ENCODE measurements around the gene GRAMD1B. TPM values are rescaled to one million over a fixed set of nuclear protein-coding genes. Genes with fewer than 3 reads are reported as not detected.

The GRAMD1B gene
- total RNA-seq, 4 donors from 2014 or later, result 0.30 to 1.5 (median 0.68) TPM

DNA sequence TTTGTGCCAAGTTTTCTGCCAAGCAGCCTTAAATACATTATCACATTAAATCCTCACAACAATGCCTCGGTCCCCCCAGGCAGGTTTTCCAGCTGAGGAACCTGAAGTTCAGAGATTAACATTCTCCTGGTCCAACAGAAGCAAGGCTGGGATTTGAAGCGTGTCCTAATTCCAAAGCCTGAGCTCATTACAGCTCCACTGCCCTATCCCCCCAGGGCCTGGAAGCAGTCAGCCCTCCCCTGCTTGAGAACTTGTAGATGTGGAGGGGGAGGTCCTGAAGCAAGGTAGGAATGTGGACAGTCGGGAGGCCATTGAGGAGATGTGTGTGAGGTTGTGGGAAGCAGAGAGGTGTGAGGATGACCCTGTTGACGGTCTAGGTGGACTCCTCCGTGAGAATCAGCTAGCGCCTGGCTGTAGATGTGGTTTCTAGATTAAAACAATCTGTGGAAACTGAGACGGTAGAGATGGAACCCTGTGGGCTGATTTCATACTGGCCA is 8.1 kb downstream of the GRAMD1B start:
- TF ChIP-seq, protein P1, sequence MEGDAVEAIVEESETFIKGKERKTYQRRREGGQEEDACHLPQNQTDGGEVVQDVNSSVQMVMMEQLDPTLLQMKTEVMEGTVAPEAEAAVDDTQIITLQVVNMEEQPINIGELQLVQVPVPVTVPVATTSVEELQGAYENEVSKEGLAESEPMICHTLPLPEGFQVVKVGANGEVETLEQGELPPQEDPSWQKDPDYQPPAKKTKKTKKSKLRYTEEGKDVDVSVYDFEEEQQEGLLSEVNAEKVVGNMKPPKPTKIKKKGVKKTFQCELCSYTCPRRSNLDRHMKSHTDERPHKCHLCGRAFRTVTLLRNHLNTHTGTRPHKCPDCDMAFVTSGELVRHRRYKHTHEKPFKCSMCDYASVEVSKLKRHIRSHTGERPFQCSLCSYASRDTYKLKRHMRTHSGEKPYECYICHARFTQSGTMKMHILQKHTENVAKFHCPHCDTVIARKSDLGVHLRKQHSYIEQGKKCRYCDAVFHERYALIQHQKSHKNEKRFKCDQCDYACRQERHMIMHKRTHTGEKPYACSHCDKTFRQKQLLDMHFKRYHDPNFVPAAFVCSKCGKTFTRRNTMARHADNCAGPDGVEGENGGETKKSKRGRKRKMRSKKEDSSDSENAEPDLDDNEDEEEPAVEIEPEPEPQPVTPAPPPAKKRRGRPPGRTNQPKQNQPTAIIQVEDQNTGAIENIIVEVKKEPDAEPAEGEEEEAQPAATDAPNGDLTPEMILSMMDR (IDR thresholded peaks at IDR 0.05), result no peak
- TF ChIP-seq POLR2A (IDR thresholded peaks at IDR 0.05), result no peak
- intact Hi-C loops (cut with DNase I; ENCODE audit: low total_unique reads), result no loop called here
- 31 to 38% methylated on average over 7 of the region's 7 CpGs for WGBS, 2 donors
- H3K4me3 ChIP-seq (ENCODE audit: low read depth, poor library complexity, severe bottlenecking), result no peak overlapping the region
- peak in 1 of 2 donors; percentile 31 for DNase-seq (ENCODE audit: low spot score in 2 of 2)

DNA sequence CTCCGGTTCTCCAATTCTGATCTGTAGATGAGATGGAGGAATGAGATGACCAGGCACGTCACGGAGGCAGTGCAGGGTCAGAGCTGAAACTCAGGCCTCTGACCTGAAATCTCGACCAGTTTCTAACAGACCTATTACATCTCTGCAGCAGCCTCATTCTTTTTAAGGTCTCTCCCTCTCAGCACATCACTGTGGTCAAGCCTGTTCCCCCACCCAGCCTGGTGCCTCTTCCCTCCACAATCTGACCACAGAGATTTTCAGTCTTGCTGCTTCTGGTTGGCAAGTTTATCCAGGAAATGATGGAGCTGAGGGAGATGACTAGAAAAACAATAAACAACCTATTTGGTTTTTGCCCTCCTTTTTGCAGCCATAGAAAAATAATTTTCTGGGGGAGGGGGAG is 9.5 kb downstream of the GRAMD1B start:
- 68 to 74% methylated on average over 4 of the region's 4 CpGs for WGBS, 2 donors
- intact Hi-C loops (cut with DNase I; ENCODE audit: low total_unique reads), result loop anchor here (10.0 kb wide), 1 partner anchor 95 kb away; no protein-coding TSS in a partner anchor
- H3K4me3 ChIP-seq (ENCODE audit: low read depth, poor library complexity, severe bottlenecking), result no peak overlapping the region
- DNase-seq (ENCODE audit: low spot score in 2 of 2), result peak in 1 of 2 donors; percentile 56
- no peak for TF ChIP-seq POLR2A (IDR thresholded peaks at IDR 0.05)
- TF ChIP-seq, protein P1 (IDR thresholded peaks at IDR 0.05), result no peak

GRCh38 chr11:123441161-123441560 is 11.1 kb downstream of the GRAMD1B start:
- TF ChIP-seq, protein P1 (IDR thresholded peaks at IDR 0.05), result no peak
- TF ChIP-seq POLR2A (IDR thresholded peaks at IDR 0.05), result no peak
- H3K4me3 ChIP-seq (ENCODE audit: low read depth, poor library complexity, severe bottlenecking), result no peak overlapping the region
- 96 to 97% methylated on average over 5 of the region's 5 CpGs for WGBS, 2 donors
- intact Hi-C loops (cut with DNase I; ENCODE audit: low total_unique reads), result loop anchor here (10.0 kb wide), 1 partner anchor 96 kb away; no protein-coding TSS in a partner anchor
- DNase-seq (ENCODE audit: low spot score in 2 of 2), result peak in 1 of 2 donors; percentile 56

DNA sequence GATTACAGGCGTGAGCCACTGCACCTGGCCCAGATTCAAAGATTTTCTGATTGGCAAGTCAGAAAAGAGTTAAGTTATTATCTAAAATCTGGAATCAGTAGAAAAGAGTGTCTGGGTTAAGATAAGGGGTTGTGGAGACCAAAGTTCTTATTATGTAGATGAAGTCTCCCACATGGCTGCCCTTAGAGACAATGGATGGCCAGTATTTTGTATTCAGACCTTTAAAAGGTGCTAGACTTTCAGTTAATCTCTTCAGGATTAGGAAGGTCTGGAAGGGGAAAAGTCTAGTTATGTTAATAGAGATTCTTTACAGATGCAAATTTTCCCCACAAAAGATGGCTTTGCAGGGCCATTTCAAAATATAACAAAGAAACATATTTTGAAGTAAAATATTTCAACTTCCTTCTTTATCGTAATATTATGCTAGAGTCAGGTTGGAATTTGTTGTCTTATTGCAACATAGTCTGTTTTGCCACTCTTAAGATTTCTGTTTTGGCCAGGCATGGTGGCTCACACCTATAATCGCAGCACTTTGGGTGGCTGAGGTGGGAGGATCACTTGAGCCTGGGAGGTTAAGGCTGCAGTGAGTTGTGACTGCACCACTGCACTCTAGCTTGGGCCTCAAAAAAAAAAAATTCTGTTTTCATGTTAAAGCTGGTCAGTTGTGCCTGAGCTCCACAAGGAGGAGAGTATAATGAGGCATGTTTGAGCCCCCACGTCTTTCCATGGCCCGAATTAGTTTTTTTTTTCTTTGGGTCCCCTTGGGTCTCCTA is 14.0 kb downstream of the GRAMD1B start:
- intact Hi-C loops (cut with DNase I; ENCODE audit: low total_unique reads), result loop anchor here (10.0 kb wide), 1 partner anchor 99 kb away; no protein-coding TSS in a partner anchor
- no peak for TF ChIP-seq POLR2A (IDR thresholded peaks at IDR 0.05)
- DNase-seq (ENCODE audit: low spot score in 2 of 2), result peak in 1 of 2 donors; percentile 9
- 81 to 87% methylated on average over 5 of the region's 5 CpGs for WGBS, 2 donors
- H3K4me3 ChIP-seq (ENCODE audit: low read depth, poor library complexity, severe bottlenecking), result no peak overlapping the region

- WGBS, 2 donors, result 87 to 89% methylated on average over 8 of the region's 8 CpGs
- intact Hi-C loops (cut with DNase I; ENCODE audit: low total_unique reads), result loop anchor here (10.0 kb wide), 1 partner anchor 104 kb away; no protein-coding TSS in a partner anchor
- no peak for TF ChIP-seq POLR2A (IDR thresholded peaks at IDR 0.05)
- TF ChIP-seq, protein P1 (IDR thresholded peaks at IDR 0.05), result no peak
- no peak overlapping the region for H3K4me3 ChIP-seq (ENCODE audit: low read depth, poor library complexity, severe bottlenecking)
- DNase-seq (ENCODE audit: low spot score in 2 of 2), result no peak
Measured at GRCh38 chr11:123448823-123449222, 18.8 kb downstream of the GRAMD1B start.

DNA sequence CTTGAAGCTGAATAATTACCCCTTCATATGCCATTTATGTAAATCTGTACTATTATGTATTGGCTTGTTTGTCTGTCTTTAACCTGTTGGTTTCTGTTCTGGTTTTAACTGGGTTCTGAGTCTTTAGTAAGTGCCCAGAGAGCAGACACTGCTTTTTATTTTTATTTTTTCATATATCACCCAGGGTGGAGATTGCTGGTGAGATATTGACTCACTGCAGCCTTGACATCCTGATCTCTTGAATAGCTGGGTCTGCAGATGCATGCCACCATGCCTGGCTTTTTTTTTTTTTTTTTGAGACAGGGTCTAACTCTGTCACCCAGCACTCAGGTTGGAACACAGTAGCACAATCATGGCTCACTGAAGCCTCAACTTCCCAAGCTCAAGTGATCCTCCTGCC is 19.4 kb downstream of the GRAMD1B start:
- H3K4me3 ChIP-seq (ENCODE audit: low read depth, poor library complexity, severe bottlenecking), result no peak overlapping the region
- DNase-seq (ENCODE audit: low spot score in 2 of 2), result no peak
- intact Hi-C loops (cut with DNase I; ENCODE audit: low total_unique reads), result loop anchor here (10.0 kb wide), 1 partner anchor 105 kb away; no protein-coding TSS in a partner anchor
- TF ChIP-seq, protein P1 (IDR thresholded peaks at IDR 0.05), result no peak
- TF ChIP-seq POLR2A (IDR thresholded peaks at IDR 0.05), result no peak
